ENCODE results near the gene TRIM46.

The TRIM46 gene

GRCh38 chr1:155174324-155175280 lies 953 bp downstream of the TRIM46 start:
- H3K4me3 ChIP-seq (ENCODE audit: low read depth, low read length): peak overlapping the region; percentile 96
- H3K27ac ChIP-seq: no peak overlapping the region
- H3K36me3 ChIP-seq (replicated peaks): peaks cover 27% of the 10 kb centered on the region
- H3K27me3 ChIP-seq (replicated peaks): no peaks in the 10 kb centered on the region
- TF ChIP-seq, protein P1, sequence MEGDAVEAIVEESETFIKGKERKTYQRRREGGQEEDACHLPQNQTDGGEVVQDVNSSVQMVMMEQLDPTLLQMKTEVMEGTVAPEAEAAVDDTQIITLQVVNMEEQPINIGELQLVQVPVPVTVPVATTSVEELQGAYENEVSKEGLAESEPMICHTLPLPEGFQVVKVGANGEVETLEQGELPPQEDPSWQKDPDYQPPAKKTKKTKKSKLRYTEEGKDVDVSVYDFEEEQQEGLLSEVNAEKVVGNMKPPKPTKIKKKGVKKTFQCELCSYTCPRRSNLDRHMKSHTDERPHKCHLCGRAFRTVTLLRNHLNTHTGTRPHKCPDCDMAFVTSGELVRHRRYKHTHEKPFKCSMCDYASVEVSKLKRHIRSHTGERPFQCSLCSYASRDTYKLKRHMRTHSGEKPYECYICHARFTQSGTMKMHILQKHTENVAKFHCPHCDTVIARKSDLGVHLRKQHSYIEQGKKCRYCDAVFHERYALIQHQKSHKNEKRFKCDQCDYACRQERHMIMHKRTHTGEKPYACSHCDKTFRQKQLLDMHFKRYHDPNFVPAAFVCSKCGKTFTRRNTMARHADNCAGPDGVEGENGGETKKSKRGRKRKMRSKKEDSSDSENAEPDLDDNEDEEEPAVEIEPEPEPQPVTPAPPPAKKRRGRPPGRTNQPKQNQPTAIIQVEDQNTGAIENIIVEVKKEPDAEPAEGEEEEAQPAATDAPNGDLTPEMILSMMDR (IDR thresholded peaks at IDR 0.05; ENCODE audit: low read depth, low read length, missing control alignments): no peak
- in situ Hi-C loops (cut with HindIII; ENCODE audit: low pct_ligation_motif_present, low sequenced_read_pairs): no loop called here
- no peak for DNase-seq

- in situ Hi-C loops (cut with HindIII; ENCODE audit: low pct_ligation_motif_present, low sequenced_read_pairs): no loop called here
- TF ChIP-seq, protein P1 (IDR thresholded peaks at IDR 0.05; ENCODE audit: low read depth, low read length, missing control alignments): no peak
- DNase-seq: no peak
- Histone ChIP-seq H3K4me3 (ENCODE audit: low read depth, low read length) (peak overlapping the region; percentile 96), H3K36me3 (replicated peaks) (peaks cover 31% of the 10 kb centered on the region), H3K27me3 (replicated peaks) (no peaks in the 10 kb centered on the region), H3K27ac (no peak overlapping the region)
These were observed 1.8 kb downstream of the TRIM46 start for GRCh38 chr1:155175281-155175926.

- TF ChIP-seq, protein P1 (IDR thresholded peaks at IDR 0.05; ENCODE audit: low read depth, low read length, missing control alignments): no peak
- no peak for DNase-seq
- Histone ChIP-seq H3K27ac (no peak overlapping the region), H3K4me3 (ENCODE audit: low read depth, low read length) (no peak overlapping the region), H3K36me3 (replicated peaks) (peaks cover 32% of the 10 kb centered on the region), H3K27me3 (replicated peaks) (no peaks in the 10 kb centered on the region)
- in situ Hi-C loops (cut with HindIII; ENCODE audit: low pct_ligation_motif_present, low sequenced_read_pairs): no loop called here
These were observed 2.3 kb downstream of the TRIM46 start for GRCh38 chr1:155175927-155176371.

DNA sequence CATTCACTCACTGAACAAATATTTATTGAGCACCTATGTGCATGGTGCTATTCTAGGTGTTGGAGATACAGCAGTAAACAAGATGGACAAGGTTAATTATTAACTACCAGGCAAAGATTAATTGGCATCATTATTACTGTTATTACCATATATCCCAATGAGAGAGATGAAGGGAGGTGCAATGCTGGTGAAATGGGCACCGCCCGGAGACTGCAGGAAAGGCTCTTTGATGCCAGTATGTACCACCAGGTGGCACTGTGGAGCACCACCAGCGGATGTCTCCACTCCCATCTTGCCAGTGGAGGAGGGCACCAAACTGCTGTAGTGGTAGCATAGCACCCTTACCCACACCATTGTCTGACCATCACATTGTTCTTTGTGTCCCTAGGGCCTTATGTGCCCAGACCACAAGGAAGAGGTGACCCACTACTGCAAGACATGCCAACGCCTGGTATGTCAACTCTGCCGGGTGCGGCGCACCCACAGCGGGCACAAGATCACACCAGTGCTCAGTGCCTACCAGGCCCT lies 3.0 kb downstream of the TRIM46 start:
- H3K4me3 ChIP-seq (ENCODE audit: low read depth, low read length): no peak overlapping the region
- no peaks in the 10 kb centered on the region for H3K27me3 ChIP-seq (replicated peaks)
- TF ChIP-seq, protein P1 (IDR thresholded peaks at IDR 0.05; ENCODE audit: low read depth, low read length, missing control alignments): peak; percentile 93
- in situ Hi-C loops (cut with HindIII; ENCODE audit: low pct_ligation_motif_present, low sequenced_read_pairs): no loop called here
- DNase-seq: peak; percentile 61
- H3K36me3 ChIP-seq (replicated peaks): peaks cover 32% of the 10 kb centered on the region
- H3K27ac ChIP-seq: no peak overlapping the region

DNA sequence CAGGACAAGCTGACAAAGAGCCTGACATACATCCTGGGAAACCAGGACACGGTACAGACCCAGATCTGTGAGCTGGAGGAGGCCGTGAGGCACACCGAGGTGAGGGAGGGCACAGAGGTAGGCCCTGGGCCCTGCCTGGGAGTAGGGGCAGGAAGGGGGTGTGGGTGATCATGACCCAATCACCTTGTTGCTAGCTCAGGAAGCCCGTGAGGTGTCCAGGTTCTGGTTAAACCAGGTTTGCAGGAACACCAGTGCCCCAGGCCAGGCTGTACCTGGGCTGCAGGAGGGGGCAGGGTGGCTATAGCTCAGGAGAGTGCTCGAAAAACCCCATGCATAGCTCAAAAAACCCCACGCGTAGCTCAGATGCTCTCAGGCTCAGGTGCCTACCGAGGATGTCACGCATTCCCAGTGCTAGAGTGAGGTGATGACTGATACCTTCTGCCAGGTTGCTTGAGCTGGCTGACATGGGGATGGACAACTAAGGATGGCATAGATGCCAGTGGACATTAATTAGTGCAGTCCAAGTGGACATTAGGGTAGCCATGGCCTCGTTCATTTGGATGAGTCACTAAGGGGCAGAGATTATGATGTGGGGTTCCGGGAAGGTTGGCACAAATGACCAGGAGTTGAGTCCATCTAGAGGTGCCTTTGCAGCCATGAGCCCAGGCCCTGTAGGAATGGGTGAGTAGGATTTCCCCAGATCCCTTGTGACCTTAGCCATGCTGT lies 3.7 kb downstream of the TRIM46 start:
- Histone ChIP-seq H3K27me3 (replicated peaks) (no peaks in the 10 kb centered on the region), H3K27ac (no peak overlapping the region), H3K36me3 (replicated peaks) (peaks cover 32% of the 10 kb centered on the region), H3K4me3 (ENCODE audit: low read depth, low read length) (no peak overlapping the region)
- no peak for DNase-seq
- TF ChIP-seq, protein P1 (IDR thresholded peaks at IDR 0.05; ENCODE audit: low read depth, low read length, missing control alignments): no peak
- in situ Hi-C loops (cut with HindIII; ENCODE audit: low pct_ligation_motif_present, low sequenced_read_pairs): no loop called here
